OCI-LY1 (cell line): ENCODE measurements around the gene PTPRD.

Experiments used
- H2AFZ ChIP-seq: fragments of 200-600 bp; sonication (generic), shearing (Covaris generic); 2 replicates; pipeline ENCODE4 v1.6.0; 2014; ENCODE audit warnings: antibody characterized with exemption, mild to moderate bottlenecking, low read length
- H3F3A ChIP-seq: fragments of 200-600 bp; sonication (generic), shearing (Covaris generic); 2 replicates; pipeline ENCODE4 v1.6.0; 2014; ENCODE audit warnings: mild to moderate bottlenecking, antibody characterized with exemption, low read length, moderate library complexity; ENCODE audit not compliant: insufficient read depth
- H3K27ac ChIP-seq: fragments of 200-600 bp; sonication (generic); 2 replicates; pipeline ENCODE4 v1.5.1; 2014; ENCODE audit warnings: low read length, mixed run types, mild to moderate bottlenecking, low read depth; ENCODE audit not compliant: poor library complexity, severe bottlenecking
- H3K27me3 ChIP-seq: fragments of 200-600 bp; sonication (generic); 2 replicates; pipeline ENCODE4 v1.6.0; 2014; ENCODE audit warnings: antibody characterized with exemption, mild to moderate bottlenecking, low read length, moderate library complexity; ENCODE audit not compliant: insufficient read depth
- H3K36me3 ChIP-seq: fragments of 200-600 bp; sonication (generic); 2 replicates; pipeline ENCODE4 v1.6.1; 2014; ENCODE audit warnings: mild to moderate bottlenecking, antibody characterized with exemption, low read length, moderate library complexity, mixed read lengths; ENCODE audit not compliant: insufficient read depth
- H3K4me1 ChIP-seq: fragments of 200-600 bp; sonication (generic); 2 replicates; pipeline ENCODE4 v1.5.1; 2014; ENCODE audit warnings: mild to moderate bottlenecking, low read length, moderate library complexity; ENCODE audit not compliant: insufficient read depth, severe bottlenecking
- H3K4me2 ChIP-seq: fragments of 200-600 bp; sonication (generic), shearing (Covaris generic); 2 replicates; pipeline ENCODE4 v1.6.1; 2014; ENCODE audit warnings: low read length
- H3K4me3 ChIP-seq: fragments of 200-600 bp; sonication (generic); 2 replicates; pipeline ENCODE4 v1.5.1; 2014; ENCODE audit warnings: low read length, low read depth, mild to moderate bottlenecking, mixed read lengths; ENCODE audit not compliant: poor library complexity, severe bottlenecking
- H3K79me2 ChIP-seq: fragments of 200-600 bp; shearing (Covaris generic); 2 replicates; pipeline ENCODE4 v1.6.1; 2016; ENCODE audit warnings: mixed run types, low read length, mixed read lengths; ENCODE audit not compliant: insufficient read depth
- H3K9ac ChIP-seq: fragments of 200-600 bp; sonication (generic), shearing (Covaris generic); 2 replicates; pipeline ENCODE4 v1.6.1; 2014; ENCODE audit warnings: mild to moderate bottlenecking, low read length, mixed read lengths
- H3K9me2 ChIP-seq: fragments of 200-600 bp; sonication (generic), shearing (Covaris generic); 2 replicates; pipeline ENCODE4 v1.6.1; 2014; ENCODE audit warnings: low read depth, mild to moderate bottlenecking, low read length, mixed read lengths
- H3K9me3 ChIP-seq: fragments of 200-600 bp; shearing (Covaris generic); 2 replicates; pipeline ENCODE4 v1.6.1; 2014; ENCODE audit warnings: low read length, mixed read lengths
- H4K20me1 ChIP-seq: fragments of 200-600 bp; sonication (generic), shearing (Covaris generic); 2 replicates; pipeline ENCODE4 v1.6.0; 2016; ENCODE audit warnings: mild to moderate bottlenecking, low read length; ENCODE audit not compliant: insufficient read depth
- EZH2 ChIP-seq: fragments of 200-600 bp; sonication (generic), shearing (Covaris generic); IDR thresholded peaks from 2 replicates; pipeline ENCODE4 v1.8.0; 2017; ENCODE audit warnings: borderline replicate concordance, mixed run types, mild to moderate bottlenecking, antibody characterized with exemption, low read length, moderate library complexity, mixed read lengths
- TF ChIP-seq, protein P1 (sequence below): fragments of 200-600 bp; sonication (generic), shearing (Covaris generic); IDR thresholded peaks from 2 replicates; pipeline ENCODE4 v1.5.1; 2017; ENCODE audit warnings: mild to moderate bottlenecking, antibody characterized with exemption, low read length, moderate library complexity, mixed read lengths

Gene PTPRD

DNA sequence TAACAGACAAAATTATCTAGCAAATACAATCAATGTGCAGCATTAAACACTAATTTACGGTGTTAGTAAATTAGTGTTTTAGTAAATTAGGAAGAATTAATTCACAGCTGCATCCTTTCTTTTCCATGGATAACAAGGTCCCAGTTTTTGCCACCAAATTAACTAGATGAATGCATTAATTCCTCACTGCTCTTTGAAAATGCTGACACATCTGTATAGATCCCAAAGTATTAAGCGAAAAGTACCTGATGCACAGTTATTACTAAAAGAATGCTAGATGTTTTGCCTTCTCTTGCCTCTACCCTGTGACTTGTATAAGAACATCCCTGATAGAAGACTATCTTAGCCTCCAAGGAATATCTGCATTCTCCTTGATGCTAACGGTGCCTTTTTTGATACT lies 2200.5 kb downstream of the PTPRD start:
- H3K79me2 ChIP-seq, result no peaks in the 10 kb centered on the region
- H4K20me1 ChIP-seq, result no peaks in the 10 kb centered on the region
- H3K9me3 ChIP-seq, result no peaks in the 10 kb centered on the region
- H3K4me2 ChIP-seq, result no peak overlapping the region
- no peaks in the 10 kb centered on the region for H3K36me3 ChIP-seq
- no peak overlapping the region for H3K27ac ChIP-seq
- H3F3A ChIP-seq, result no peaks in the 10 kb centered on the region
- no peaks in the 10 kb centered on the region for H3K4me1 ChIP-seq
- no peaks in the 10 kb centered on the region for H3K9me2 ChIP-seq
- TF ChIP-seq, protein P1, sequence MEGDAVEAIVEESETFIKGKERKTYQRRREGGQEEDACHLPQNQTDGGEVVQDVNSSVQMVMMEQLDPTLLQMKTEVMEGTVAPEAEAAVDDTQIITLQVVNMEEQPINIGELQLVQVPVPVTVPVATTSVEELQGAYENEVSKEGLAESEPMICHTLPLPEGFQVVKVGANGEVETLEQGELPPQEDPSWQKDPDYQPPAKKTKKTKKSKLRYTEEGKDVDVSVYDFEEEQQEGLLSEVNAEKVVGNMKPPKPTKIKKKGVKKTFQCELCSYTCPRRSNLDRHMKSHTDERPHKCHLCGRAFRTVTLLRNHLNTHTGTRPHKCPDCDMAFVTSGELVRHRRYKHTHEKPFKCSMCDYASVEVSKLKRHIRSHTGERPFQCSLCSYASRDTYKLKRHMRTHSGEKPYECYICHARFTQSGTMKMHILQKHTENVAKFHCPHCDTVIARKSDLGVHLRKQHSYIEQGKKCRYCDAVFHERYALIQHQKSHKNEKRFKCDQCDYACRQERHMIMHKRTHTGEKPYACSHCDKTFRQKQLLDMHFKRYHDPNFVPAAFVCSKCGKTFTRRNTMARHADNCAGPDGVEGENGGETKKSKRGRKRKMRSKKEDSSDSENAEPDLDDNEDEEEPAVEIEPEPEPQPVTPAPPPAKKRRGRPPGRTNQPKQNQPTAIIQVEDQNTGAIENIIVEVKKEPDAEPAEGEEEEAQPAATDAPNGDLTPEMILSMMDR, result no peak
- no peak for TF ChIP-seq EZH2
- H3K9ac ChIP-seq, result no peak overlapping the region
- H2AFZ ChIP-seq, result no peak overlapping the region
- no peak overlapping the region for H3K4me3 ChIP-seq
- no peaks in the 10 kb centered on the region for H3K27me3 ChIP-seq

DNA sequence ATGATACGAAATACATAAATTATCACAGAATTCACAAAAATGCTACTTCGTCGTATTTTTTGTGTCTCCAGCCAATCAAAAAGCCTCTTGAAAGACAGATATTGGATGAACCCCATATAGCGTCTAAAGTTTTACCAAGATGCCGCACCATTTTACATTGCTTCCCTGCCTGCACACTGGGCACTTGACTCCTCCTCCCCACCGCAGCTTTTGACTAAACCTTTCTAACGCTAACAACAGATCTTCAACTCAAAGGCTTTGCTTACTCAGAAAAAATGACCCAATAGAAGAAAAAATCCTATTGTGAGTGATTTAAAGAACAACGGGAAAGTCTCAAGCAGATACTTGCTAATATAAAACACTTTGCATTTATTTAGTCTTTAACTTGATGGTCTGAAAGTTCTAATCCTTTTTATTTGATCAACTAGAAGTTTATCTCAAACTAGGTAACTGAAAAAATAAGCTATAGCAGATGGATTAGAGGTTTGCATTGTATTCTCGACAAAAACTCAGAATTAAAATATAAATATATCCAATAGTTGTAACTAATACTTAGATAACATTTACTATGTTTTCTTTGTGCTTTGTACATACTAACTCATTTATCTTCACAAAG lies 2204.1 kb downstream of the PTPRD start:
- H3K9me2 ChIP-seq, result no peaks in the 10 kb centered on the region
- no peaks in the 10 kb centered on the region for H3K4me1 ChIP-seq
- TF ChIP-seq EZH2, result no peak
- TF ChIP-seq, protein P1, result no peak
- H3K4me3 ChIP-seq, result no peak overlapping the region
- no peaks in the 10 kb centered on the region for H3K36me3 ChIP-seq
- no peak overlapping the region for H3K27ac ChIP-seq
- no peaks in the 10 kb centered on the region for H3K27me3 ChIP-seq
- H3K9me3 ChIP-seq, result no peaks in the 10 kb centered on the region
- no peak overlapping the region for H3K4me2 ChIP-seq
- H4K20me1 ChIP-seq, result no peaks in the 10 kb centered on the region
- no peaks in the 10 kb centered on the region for H3F3A ChIP-seq
- H3K9ac ChIP-seq, result no peak overlapping the region
- H2AFZ ChIP-seq, result no peak overlapping the region
- H3K79me2 ChIP-seq, result no peaks in the 10 kb centered on the region

DNA sequence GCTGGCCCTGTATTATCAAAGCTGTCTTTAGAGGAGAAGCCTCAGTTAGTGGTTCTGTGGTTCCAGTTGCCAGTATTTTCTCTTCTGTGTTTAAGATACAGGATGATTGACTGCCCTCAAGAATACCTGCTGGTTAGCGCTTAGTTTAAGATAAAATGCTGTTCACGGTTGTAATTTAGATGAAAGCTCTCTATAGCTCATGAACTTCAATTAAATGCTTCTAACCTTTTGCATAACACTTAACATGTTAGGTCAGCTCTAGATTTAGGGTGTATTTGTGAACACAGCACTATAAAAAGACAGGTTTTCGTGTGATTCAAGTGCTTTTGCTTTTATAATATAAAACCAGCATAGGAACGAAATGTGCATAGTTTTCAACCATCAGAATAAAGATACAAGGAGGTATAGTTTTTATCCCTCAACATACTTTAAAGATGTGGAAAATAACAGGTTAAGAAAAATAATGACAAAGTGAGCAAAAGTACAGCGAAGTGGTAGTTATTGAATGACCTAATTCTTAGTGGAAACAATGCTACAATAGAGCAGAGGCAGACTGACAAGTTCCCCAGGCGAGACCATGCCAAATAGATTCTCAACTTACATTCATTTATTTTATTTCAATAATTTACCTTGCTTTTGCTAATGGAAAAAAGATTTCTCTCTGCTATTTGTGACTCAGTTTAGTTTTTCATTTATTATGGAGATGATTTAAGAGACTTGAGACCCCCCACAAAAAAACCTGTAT lies 2210.7 kb downstream of the PTPRD start:
- no peak overlapping the region for H3K27ac ChIP-seq
- no peaks in the 10 kb centered on the region for H3F3A ChIP-seq
- no peaks in the 10 kb centered on the region for H3K36me3 ChIP-seq
- H3K4me1 ChIP-seq, result no peaks in the 10 kb centered on the region
- no peak overlapping the region for H2AFZ ChIP-seq
- H3K9ac ChIP-seq, result no peak overlapping the region
- TF ChIP-seq EZH2, result no peak
- TF ChIP-seq, protein P1, result no peak
- no peak overlapping the region for H3K4me2 ChIP-seq
- no peak overlapping the region for H3K4me3 ChIP-seq
- no peaks in the 10 kb centered on the region for H3K27me3 ChIP-seq
- no peaks in the 10 kb centered on the region for H4K20me1 ChIP-seq
- H3K9me2 ChIP-seq, result no peaks in the 10 kb centered on the region
- no peaks in the 10 kb centered on the region for H3K79me2 ChIP-seq
- H3K9me3 ChIP-seq, result no peaks in the 10 kb centered on the region
